Fibroblast of villous mesenchyme (primary cell): Measurements from ENCODE around the gene SKI. TPM values are rescaled to one million over a fixed set of nuclear protein-coding genes. Genes with fewer than 3 reads are reported as not detected.

Source experiments
- DNase-seq: peaks from one replicate; pipeline ENCODE4 v3.0.0-alpha.2; 2010; ENCODE audit warnings: low read depth
- H3K4me3 ChIP-seq: 2 replicates; pipeline ENCODE4 v1.5.1; 2011; ENCODE audit warnings: low read depth, mild to moderate bottlenecking, low read length
- CTCF ChIP-seq: IDR thresholded peaks from 2 replicates; pipeline ENCODE4 v1.5.1; 2012; ENCODE audit warnings: low read depth, mild to moderate bottlenecking, low read length; ENCODE audit not compliant: insufficient read depth
- total RNA-seq: library from RNA; depleted of rRNA; stranded (reverse); fragments of >200 nt; gene quantifications from 2 replicates; pipeline ENCODE4 v1.2.3, GENCODE V29; 2012

SKI gene
- total RNA-seq, 1 donor = 26.8 TPM

GRCh38 chr1:2271841-2272655, 43.9 kb downstream of the SKI start:
- H3K4me3 ChIP-seq = no peak overlapping the region
- peak; percentile 87 for DNase-seq
- TF ChIP-seq CTCF = no peak

GRCh38 chr1:2272686-2273400, 44.7 kb downstream of the SKI start:
- H3K4me3 ChIP-seq = no peak overlapping the region
- peak; percentile 57 for DNase-seq
- TF ChIP-seq CTCF = no peak

GRCh38 chr1:2273401-2274090, 45.4 kb downstream of the SKI start:
- TF ChIP-seq CTCF = no peak
- H3K4me3 ChIP-seq = no peak overlapping the region
- DNase-seq = no peak

GRCh38 chr1:2274231-2274928, 46.3 kb downstream of the SKI start:
- H3K4me3 ChIP-seq = no peak overlapping the region

GRCh38 chr1:2274929-2275475, 46.9 kb downstream of the SKI start:
- no peak for DNase-seq
- TF ChIP-seq CTCF = no peak
- H3K4me3 ChIP-seq = no peak overlapping the region

More at GRCh38 chr1:2274231-2274928, 46.3 kb downstream of the SKI start:
- TF ChIP-seq CTCF = no peak
- no peak for DNase-seq

GRCh38 chr1:2275796-2276536, 47.8 kb downstream of the SKI start:
- TF ChIP-seq CTCF = no peak
- DNase-seq = peak; percentile 88
- H3K4me3 ChIP-seq = no peak overlapping the region
